Measurements from ENCODE around the gene SPAAR.

DNA sequence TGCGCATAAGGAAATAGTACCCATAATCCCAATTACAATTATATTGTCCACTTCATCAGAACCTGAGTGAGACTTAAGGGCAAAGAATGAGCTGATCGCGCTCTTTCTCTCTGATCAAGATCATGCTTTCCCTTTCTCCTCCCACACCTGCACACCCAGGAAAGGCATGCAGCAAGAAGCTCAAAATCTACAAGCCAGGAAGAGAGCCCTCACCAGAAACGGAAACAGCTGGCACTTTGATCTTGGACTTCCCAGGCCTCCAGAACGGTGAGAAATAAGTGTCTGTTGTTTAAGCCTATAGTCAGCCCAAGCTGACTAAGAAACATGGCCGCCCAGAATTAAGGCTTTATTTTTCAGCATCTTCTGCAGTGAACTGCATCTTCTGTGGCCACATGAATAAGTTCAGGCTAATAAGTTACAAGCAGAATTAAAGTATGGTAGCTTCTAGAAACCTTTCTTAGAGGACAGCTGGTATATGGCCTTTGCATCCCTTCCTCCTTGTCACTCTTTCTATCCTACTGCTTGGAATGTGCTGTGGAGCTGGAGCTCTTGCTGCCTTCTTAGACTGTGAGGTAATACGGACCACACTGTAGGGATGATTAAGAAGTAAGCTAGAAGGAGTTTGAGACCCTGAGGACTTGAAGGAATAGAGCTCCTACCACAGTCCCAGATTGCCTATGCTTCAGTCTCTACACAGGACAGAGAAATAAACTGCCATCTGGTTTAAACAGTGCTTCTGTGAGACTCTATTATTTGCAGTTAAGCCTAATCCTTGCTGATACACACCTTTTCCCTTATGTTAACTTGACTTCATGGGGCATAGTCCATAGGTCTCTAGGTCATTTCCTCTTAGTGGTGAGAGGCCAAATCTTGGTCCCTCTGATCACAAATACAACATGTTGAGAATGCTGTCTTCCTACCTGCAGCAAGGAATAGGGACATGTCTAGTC, 31.4 kb downstream of the SPAAR start:
- TF ChIP-seq POLR2AphosphoS5 (IDR thresholded peaks at IDR 0.05), result no peak
- TF ChIP-seq, protein P1, sequence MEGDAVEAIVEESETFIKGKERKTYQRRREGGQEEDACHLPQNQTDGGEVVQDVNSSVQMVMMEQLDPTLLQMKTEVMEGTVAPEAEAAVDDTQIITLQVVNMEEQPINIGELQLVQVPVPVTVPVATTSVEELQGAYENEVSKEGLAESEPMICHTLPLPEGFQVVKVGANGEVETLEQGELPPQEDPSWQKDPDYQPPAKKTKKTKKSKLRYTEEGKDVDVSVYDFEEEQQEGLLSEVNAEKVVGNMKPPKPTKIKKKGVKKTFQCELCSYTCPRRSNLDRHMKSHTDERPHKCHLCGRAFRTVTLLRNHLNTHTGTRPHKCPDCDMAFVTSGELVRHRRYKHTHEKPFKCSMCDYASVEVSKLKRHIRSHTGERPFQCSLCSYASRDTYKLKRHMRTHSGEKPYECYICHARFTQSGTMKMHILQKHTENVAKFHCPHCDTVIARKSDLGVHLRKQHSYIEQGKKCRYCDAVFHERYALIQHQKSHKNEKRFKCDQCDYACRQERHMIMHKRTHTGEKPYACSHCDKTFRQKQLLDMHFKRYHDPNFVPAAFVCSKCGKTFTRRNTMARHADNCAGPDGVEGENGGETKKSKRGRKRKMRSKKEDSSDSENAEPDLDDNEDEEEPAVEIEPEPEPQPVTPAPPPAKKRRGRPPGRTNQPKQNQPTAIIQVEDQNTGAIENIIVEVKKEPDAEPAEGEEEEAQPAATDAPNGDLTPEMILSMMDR (IDR thresholded peaks at IDR 0.05), result no peak
- TF ChIP-seq POLR2A (IDR thresholded peaks at IDR 0.05), result no peak
- no peak for TF ChIP-seq EP300 (IDR thresholded peaks at IDR 0.05; ENCODE audit: low read depth)
